HepG2 (cell line): ENCODE data around the gene PDRG1. TPM values are rescaled to one million over a fixed set of nuclear protein-coding genes. Genes with fewer than 3 reads are reported as not detected.

ENCODE experiments used
- ATAC-seq: fragments of 200-7000 bp; cut with Tn5 transposase; 3 replicates; pipeline ENCODE4 v1.9.1; 2020; ENCODE audit warnings: mild to moderate bottlenecking, moderate library complexity
- BruUV-seq: library from RNA; stranded (reverse); fragments of 400-500 nt; replicated peaks from 2 replicates; lab custom pipeline; 2021; lab: Mats Ljungman, UMichigan
- CTCF ChIA-PET: fragments of 300-600 bp; formaldehyde crosslinking; extraction: SDS; loops from one replicate; lab custom pipeline; 2021; ENCODE audit warnings: low total read pairs, inconsistent platforms, low intra/inter-chr PET ratio; lab: Yijun Ruan, JAX
- POLR2A ChIA-PET: fragments of 350-600 bp; sonication (Branson Sonifier 250); formaldehyde crosslinking; loops from one replicate; lab custom pipeline; 2020; ENCODE audit warnings: antibody characterized with exemption, inconsistent platforms; lab: Yijun Ruan, JAX
- DNase-seq: peaks from one replicate; pipeline ENCODE4 v3.0.0-alpha.2; 2015; ENCODE audit warnings: low spot score
- FAIRE-seq: peaks from 3 replicates; lab custom pipeline; 2011; peaks lifted over from hg19 to GRCh38; lab: Jason Lieb, UNC
- H2AFZ ChIP-seq: one replicate; pipeline ENCODE4 v1.6.1; 2011; ENCODE audit warnings: low read length, inconsistent platforms
- H3K27ac ChIP-seq: fragments of 300-600 bp; 3 replicates; pipeline ENCODE4 v1.8.0; 2011; ENCODE audit warnings: mixed run types, mild to moderate bottlenecking, mixed read lengths, low read length, inconsistent platforms; ENCODE audit not compliant: insufficient read depth; ENCODE audit errors: extremely low read length
- H3K27me3 ChIP-seq, 2 experiments: fragments of 200-600 bp in 1 of 2; 2 replicates in 1 of 2; 3 replicates in 1 of 2; pipeline versions ENCODE4 v1.6.0 to v1.8.0; 2011; ENCODE audit warnings: low read length in 2 of 2, mild to moderate bottlenecking in 2 of 2, moderate library complexity in 2 of 2, inconsistent platforms in 1 of 2; ENCODE audit not compliant: insufficient read depth in 2 of 2, control insufficient read depth in 1 of 2
- H3K36me3 ChIP-seq, 2 experiments: fragments of 200-600 bp in 1 of 2; replicated peaks in 1 of 2; 2 replicates in 1 of 2; 3 replicates in 1 of 2; pipeline versions ENCODE4 v1.5.1 to v1.8.0; 2011; ENCODE audit warnings: low read length in 2 of 2, inconsistent platforms in 1 of 2; ENCODE audit not compliant: insufficient read depth in 2 of 2, control insufficient read depth in 1 of 2
- H3K4me1 ChIP-seq: 2 replicates; pipeline ENCODE4 v1.5.1; 2012; ENCODE audit warnings: low read length, inconsistent platforms; ENCODE audit not compliant: insufficient read depth
- H3K4me2 ChIP-seq: 2 replicates; pipeline ENCODE4 v1.6.0; 2011; ENCODE audit warnings: low read depth, low read length, inconsistent platforms
- H3K4me3 ChIP-seq, 3 experiments: fragments of 200-600 bp in 1 of 3; sonication (generic), shearing (Covaris generic) in 1 of 3; replicated peaks in 1 of 3; 2 replicates each; pipeline ENCODE4 v1.5.1; 2011 to 2016; ENCODE audit warnings: low read length in 3 of 3, inconsistent platforms in 2 of 3, low read depth in 2 of 3, mild to moderate bottlenecking in 2 of 3, control low read depth in 1 of 3, mixed read lengths in 1 of 3; ENCODE audit not compliant: insufficient read depth in 1 of 3
- H3K79me2 ChIP-seq: one replicate; pipeline ENCODE4 v1.6.1; 2011; ENCODE audit warnings: low read length, inconsistent platforms; ENCODE audit not compliant: insufficient read depth
- H3K9ac ChIP-seq: 2 replicates; pipeline ENCODE4 v1.6.0; 2011; ENCODE audit warnings: mild to moderate bottlenecking, low read depth, low read length, inconsistent platforms; ENCODE audit not compliant: insufficient read depth
- H3K9me3 ChIP-seq: 2 replicates; pipeline ENCODE4 v1.5.1; 2012; ENCODE audit warnings: mild to moderate bottlenecking, low read length
- H4K20me1 ChIP-seq: 2 replicates; pipeline ENCODE4 v1.6.0; 2011; ENCODE audit warnings: inconsistent platforms, mild to moderate bottlenecking, low read length, moderate library complexity; ENCODE audit not compliant: insufficient read depth
- CHCHD3 ChIP-seq: sonication (generic); formaldehyde crosslinking; IDR thresholded peaks from 2 replicates; pipeline ENCODE4 v1.8.0; 2022; ENCODE audit warnings: mild to moderate bottlenecking, missing genetic modification reagents, moderate library complexity
- ZFP62 ChIP-seq: sonication (generic); formaldehyde crosslinking; IDR thresholded peaks from 2 replicates; pipeline ENCODE4 v1.4.0; 2020; ENCODE audit warnings: missing genetic modification reagents
- ZNF138 ChIP-seq: sonication (generic); formaldehyde crosslinking; IDR thresholded peaks from 2 replicates; pipeline ENCODE4 v1.5.0; 2020; ENCODE audit warnings: mild to moderate bottlenecking, low read depth, missing genetic modification reagents
- ZNF335 ChIP-seq: sonication (generic); formaldehyde crosslinking; IDR thresholded peaks from 2 replicates; pipeline ENCODE4 v1.4.0; 2020; ENCODE audit warnings: missing genetic modification reagents
- ZNF382 ChIP-seq: sonication (generic); formaldehyde crosslinking; IDR thresholded peaks from 2 replicates; pipeline ENCODE4 v1.5.0; 2020; ENCODE audit warnings: missing genetic modification reagents, mild to moderate bottlenecking, borderline replicate concordance
- WGBS: methylation state at CpG from one replicate; pipeline ENCODE4 v1.1.6; 2017; ENCODE audit warnings: low lambda C conversion rate; 5-methylcytosine and 5-hydroxymethylcytosine counted together
- in situ Hi-C: cut with HindIII; loops from 2 replicates; pipeline ENCODE4 v1.10.0; 2017; ENCODE audit warnings: low pct_unique_long_range_greater_than_20kb; ENCODE audit not compliant: extremely low pct_ligation_motif_present
- intact Hi-C: fragments of 100-400 bp; cut with micrococcal nuclease; formaldehyde crosslinking; loops from one replicate; pipeline ENCODE4 v1.10.0; 2022; ENCODE audit not compliant: unreplicated experiment
- polyA plus RNA-seq, 8 experiments: library from polyadenylated mRNA; depleted of rRNA in 3 of 8; stranded (reverse) in 7 of 8; unstranded in 1 of 8; fragments of >200 nt; fragmentation: Illumina TruSeq in 4 of 8; extraction: Trizol in 4 of 8; gene quantifications; 2 replicates each; pipeline versions ENCODE4 v1.2.1 to v1.2.3, GENCODE V29; 2011 to 2016; ENCODE audit warnings: low read depth in 4 of 8, missing spikeins in 1 of 8, mixed read lengths in 1 of 8; ENCODE audit not compliant: insufficient read depth in 1 of 8
- total RNA-seq, 5 experiments: library from RNA; depleted of rRNA; stranded (reverse); fragments of >200 nt; fragmentation: Illumina TruSeq; extraction: Trizol; gene quantifications; 2 replicates each; pipeline ENCODE4 v1.2.3, GENCODE V29; 2016; ENCODE audit warnings: low read depth in 1 of 5
- TF ChIP-seq, protein P1 (sequence below): sonication (generic); formaldehyde crosslinking; IDR thresholded peaks from 2 replicates; pipeline ENCODE4 v1.8.1; 2022; ENCODE audit warnings: mild to moderate bottlenecking, missing genetic modification reagents

Gene PDRG1
- total and polyA plus RNA-seq, 2 of the 13 experiments (the other 11 are each of a cell fraction or from before 2014, with no cell fraction given), result 16.6 to 18.0 TPM

DNA sequence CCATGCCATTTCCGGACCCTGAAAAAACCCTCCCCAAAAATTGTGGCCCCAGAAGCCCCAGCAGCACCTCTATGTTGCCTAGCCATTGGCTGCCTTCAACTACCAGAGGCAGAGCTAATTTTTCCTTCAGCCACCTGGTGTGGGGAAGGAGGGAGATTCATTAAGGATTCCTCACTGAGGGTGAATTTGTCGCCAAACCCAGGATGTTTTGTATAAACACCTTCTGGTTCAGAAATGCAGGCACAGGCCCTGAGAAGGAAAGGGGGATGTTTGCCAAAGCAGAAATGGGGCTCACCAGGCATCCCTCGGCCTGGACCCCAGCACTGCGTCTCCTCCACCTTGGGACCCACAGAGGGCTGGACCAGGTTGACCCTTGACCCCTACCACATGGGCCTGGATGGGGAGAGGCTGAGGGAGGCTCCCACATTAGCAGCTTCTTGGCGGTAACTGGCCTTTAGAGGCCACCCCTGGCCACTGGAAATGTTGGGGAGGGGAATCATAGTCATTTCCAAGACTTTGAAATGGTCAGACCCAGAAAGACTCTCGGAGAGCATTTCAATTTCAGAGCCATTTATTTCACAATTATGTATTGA lies 1.8 kb upstream of the PDRG1 start:
- ATAC-seq (no peak), DNase-seq (no peak), FAIRE-seq (no peak)
- Histone ChIP-seq H3K27ac (no peak overlapping the region), H3K9ac (no peak overlapping the region), H3K79me2 (peaks cover 28% of the 10 kb centered on the region), H3K4me1 (peaks cover 15% of the 10 kb centered on the region), H4K20me1 (peaks cover 13% of the 10 kb centered on the region; the same call in 1 of the 2 replicates), H3K27me3 (no peaks in the 10 kb centered on the region; a peak in 1 of 5 replicates), H3K4me2 (no peak overlapping the region), H2AFZ (no peak overlapping the region), H3K9me3 (no peaks in the 10 kb centered on the region), H3K4me3 (no peak overlapping the region), H3K36me3 (peaks cover 12% of the 10 kb centered on the region in 2 experiments)
- in situ Hi-C loops, result loop anchor here (5.0 kb wide), 1 partner anchor 96 kb away; no protein-coding TSS in a partner anchor
- ChIA-PET POLR2A (interaction anchor here (1.0 kb wide), 1 partner anchor 156 kb away, joined by 3 read pairs; the partner anchor contains the start of gene TM9SF4), CTCF (interaction anchor here (2.3 kb wide), 1 partner anchor 101 kb away, joined by 47 read pairs; no protein-coding TSS in a partner anchor)
- TF ChIP-seq, protein P1, sequence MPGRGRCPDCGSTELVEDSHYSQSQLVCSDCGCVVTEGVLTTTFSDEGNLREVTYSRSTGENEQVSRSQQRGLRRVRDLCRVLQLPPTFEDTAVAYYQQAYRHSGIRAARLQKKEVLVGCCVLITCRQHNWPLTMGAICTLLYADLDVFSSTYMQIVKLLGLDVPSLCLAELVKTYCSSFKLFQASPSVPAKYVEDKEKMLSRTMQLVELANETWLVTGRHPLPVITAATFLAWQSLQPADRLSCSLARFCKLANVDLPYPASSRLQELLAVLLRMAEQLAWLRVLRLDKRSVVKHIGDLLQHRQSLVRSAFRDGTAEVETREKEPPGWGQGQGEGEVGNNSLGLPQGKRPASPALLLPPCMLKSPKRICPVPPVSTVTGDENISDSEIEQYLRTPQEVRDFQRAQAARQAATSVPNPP (CRISPR knock-in tag), result no peak
- TF ChIP-seq ZNF382, result no peak
- no peak for TF ChIP-seq CHCHD3
- no peak for TF ChIP-seq ZFP62 (CRISPR knock-in tag)
- TF ChIP-seq ZNF335 (CRISPR knock-in tag), result no peak
- TF ChIP-seq ZNF138 (CRISPR knock-in tag), result no peak
- 9% methylated on average over 6 of the region's 6 CpGs for WGBS
- BruUV-seq, result no TSS peak
- intact Hi-C loops, result loop anchor here (5.0 to 10.0 kb wide), 2 partner anchors 79 to 129 kb away; no protein-coding TSS in a partner anchor
